HepG2 (cell line): ENCODE results near the gene ZBTB7C. TPM values are rescaled to one million over a fixed set of nuclear protein-coding genes. Genes with fewer than 3 reads are reported as not detected.

Source experiments
- ATAC-seq: fragments of 200-7000 bp; cut with Tn5 transposase; 3 replicates; pipeline ENCODE4 v1.9.1; 2020; ENCODE audit warnings: mild to moderate bottlenecking, moderate library complexity
- BruUV-seq: library from RNA; stranded (reverse); fragments of 400-500 nt; replicated peaks from 2 replicates; lab custom pipeline; 2021; lab: Mats Ljungman, UMichigan
- CTCF ChIA-PET: fragments of 300-600 bp; formaldehyde crosslinking; extraction: SDS; loops from one replicate; lab custom pipeline; 2021; ENCODE audit warnings: low total read pairs, inconsistent platforms, low intra/inter-chr PET ratio; lab: Yijun Ruan, JAX
- POLR2A ChIA-PET: fragments of 350-600 bp; sonication (Branson Sonifier 250); formaldehyde crosslinking; loops from one replicate; lab custom pipeline; 2020; ENCODE audit warnings: antibody characterized with exemption, inconsistent platforms; lab: Yijun Ruan, JAX
- DNase-seq: peaks from one replicate; pipeline ENCODE4 v3.0.0-alpha.2; 2015; ENCODE audit warnings: low spot score
- FAIRE-seq: peaks from 3 replicates; lab custom pipeline; 2011; peaks lifted over from hg19 to GRCh38; lab: Jason Lieb, UNC
- H2AFZ ChIP-seq: one replicate; pipeline ENCODE4 v1.6.1; 2011; ENCODE audit warnings: low read length, inconsistent platforms
- H3K27ac ChIP-seq: fragments of 300-600 bp; 3 replicates; pipeline ENCODE4 v1.8.0; 2011; ENCODE audit warnings: mixed run types, mild to moderate bottlenecking, mixed read lengths, low read length, inconsistent platforms; ENCODE audit not compliant: insufficient read depth; ENCODE audit errors: extremely low read length
- H3K27me3 ChIP-seq, 2 experiments: fragments of 200-600 bp in 1 of 2; 2 replicates in 1 of 2; 3 replicates in 1 of 2; pipeline versions ENCODE4 v1.6.0 to v1.8.0; 2011; ENCODE audit warnings: low read length in 2 of 2, mild to moderate bottlenecking in 2 of 2, moderate library complexity in 2 of 2, inconsistent platforms in 1 of 2; ENCODE audit not compliant: insufficient read depth in 2 of 2, control insufficient read depth in 1 of 2
- H3K36me3 ChIP-seq, 2 experiments: fragments of 200-600 bp in 1 of 2; replicated peaks in 1 of 2; 2 replicates in 1 of 2; 3 replicates in 1 of 2; pipeline versions ENCODE4 v1.5.1 to v1.8.0; 2011; ENCODE audit warnings: low read length in 2 of 2, inconsistent platforms in 1 of 2; ENCODE audit not compliant: insufficient read depth in 2 of 2, control insufficient read depth in 1 of 2
- H3K4me1 ChIP-seq: 2 replicates; pipeline ENCODE4 v1.5.1; 2012; ENCODE audit warnings: low read length, inconsistent platforms; ENCODE audit not compliant: insufficient read depth
- H3K4me2 ChIP-seq: 2 replicates; pipeline ENCODE4 v1.6.0; 2011; ENCODE audit warnings: low read depth, low read length, inconsistent platforms
- H3K4me3 ChIP-seq, 3 experiments: fragments of 200-600 bp in 1 of 3; sonication (generic), shearing (Covaris generic) in 1 of 3; replicated peaks in 1 of 3; 2 replicates each; pipeline ENCODE4 v1.5.1; 2011 to 2016; ENCODE audit warnings: low read length in 3 of 3, inconsistent platforms in 2 of 3, low read depth in 2 of 3, mild to moderate bottlenecking in 2 of 3, control low read depth in 1 of 3, mixed read lengths in 1 of 3; ENCODE audit not compliant: insufficient read depth in 1 of 3
- H3K79me2 ChIP-seq: one replicate; pipeline ENCODE4 v1.6.1; 2011; ENCODE audit warnings: low read length, inconsistent platforms; ENCODE audit not compliant: insufficient read depth
- H3K9ac ChIP-seq: 2 replicates; pipeline ENCODE4 v1.6.0; 2011; ENCODE audit warnings: mild to moderate bottlenecking, low read depth, low read length, inconsistent platforms; ENCODE audit not compliant: insufficient read depth
- H3K9me3 ChIP-seq: 2 replicates; pipeline ENCODE4 v1.5.1; 2012; ENCODE audit warnings: mild to moderate bottlenecking, low read length
- H4K20me1 ChIP-seq: 2 replicates; pipeline ENCODE4 v1.6.0; 2011; ENCODE audit warnings: inconsistent platforms, mild to moderate bottlenecking, low read length, moderate library complexity; ENCODE audit not compliant: insufficient read depth
- HOXA9 ChIP-seq: sonication (generic); formaldehyde crosslinking; IDR thresholded peaks from 2 replicates; pipeline ENCODE4 v1.8.1; 2022; ENCODE audit warnings: missing genetic modification reagents, mild to moderate bottlenecking, moderate library complexity, borderline replicate concordance
- TBX2 ChIP-seq: sonication (generic); formaldehyde crosslinking; IDR thresholded peaks from 2 replicates; pipeline ENCODE4 v1.5.0; 2020; ENCODE audit warnings: missing genetic modification reagents, mild to moderate bottlenecking, borderline replicate concordance
- ZEB1 ChIP-seq: IDR thresholded peaks from 2 replicates; pipeline ENCODE4 v1.6.1; 2012; ENCODE audit warnings: mild to moderate bottlenecking, low read depth, inconsistent platforms; ENCODE audit not compliant: insufficient replicate concordance
- ZNF256 ChIP-seq: sonication (generic); formaldehyde crosslinking; conservative IDR thresholded peaks from 2 replicates; pipeline ENCODE4 v1.4.0; 2020; ENCODE audit warnings: missing genetic modification reagents
- ZNF644 ChIP-seq: IDR thresholded peaks from 2 replicates; pipeline ENCODE4 v1.6.1; 2016; ENCODE audit warnings: low read depth
- WGBS: methylation state at CpG from one replicate; pipeline ENCODE4 v1.1.6; 2017; ENCODE audit warnings: low lambda C conversion rate; 5-methylcytosine and 5-hydroxymethylcytosine counted together
- in situ Hi-C: cut with HindIII; loops from 2 replicates; pipeline ENCODE4 v1.10.0; 2017; ENCODE audit warnings: low pct_unique_long_range_greater_than_20kb; ENCODE audit not compliant: extremely low pct_ligation_motif_present
- intact Hi-C: fragments of 100-400 bp; cut with micrococcal nuclease; formaldehyde crosslinking; loops from one replicate; pipeline ENCODE4 v1.10.0; 2022; ENCODE audit not compliant: unreplicated experiment
- polyA plus RNA-seq, 8 experiments: library from polyadenylated mRNA; depleted of rRNA in 3 of 8; stranded (reverse) in 7 of 8; unstranded in 1 of 8; fragments of >200 nt; fragmentation: Illumina TruSeq in 4 of 8; extraction: Trizol in 4 of 8; gene quantifications; 2 replicates each; pipeline versions ENCODE4 v1.2.1 to v1.2.3, GENCODE V29; 2011 to 2016; ENCODE audit warnings: low read depth in 4 of 8, missing spikeins in 1 of 8, mixed read lengths in 1 of 8; ENCODE audit not compliant: insufficient read depth in 1 of 8
- total RNA-seq, 5 experiments: library from RNA; depleted of rRNA; stranded (reverse); fragments of >200 nt; fragmentation: Illumina TruSeq; extraction: Trizol; gene quantifications; 2 replicates each; pipeline ENCODE4 v1.2.3, GENCODE V29; 2016; ENCODE audit warnings: low read depth in 1 of 5
- TF ChIP-seq, protein P1 (sequence below): sonication (generic); formaldehyde crosslinking; IDR thresholded peaks from 2 replicates; pipeline ENCODE4 v1.5.0; 2020; ENCODE audit warnings: mild to moderate bottlenecking, missing genetic modification reagents, moderate library complexity
- TF ChIP-seq, protein P2 (sequence below): sonication (generic); formaldehyde crosslinking; IDR thresholded peaks from 2 replicates; pipeline ENCODE4 v1.4.0; 2020; ENCODE audit warnings: missing genetic modification reagents, borderline replicate concordance
- TF ChIP-seq, protein P3 (sequence below): sonication (generic); formaldehyde crosslinking; IDR thresholded peaks from 2 replicates; pipeline ENCODE4 v1.4.0; 2020; ENCODE audit warnings: missing genetic modification reagents
- TF ChIP-seq, protein P4 (sequence below): sonication (generic); formaldehyde crosslinking; conservative IDR thresholded peaks from 2 replicates; pipeline ENCODE4 v1.8.0; 2022; ENCODE audit warnings: low read depth, missing genetic modification reagents

Gene ZBTB7C
- total and polyA plus RNA-seq, 2 of the 13 experiments (the other 11 are each of a cell fraction or from before 2014, with no cell fraction given): 0.01 to 0.04 TPM

DNA sequence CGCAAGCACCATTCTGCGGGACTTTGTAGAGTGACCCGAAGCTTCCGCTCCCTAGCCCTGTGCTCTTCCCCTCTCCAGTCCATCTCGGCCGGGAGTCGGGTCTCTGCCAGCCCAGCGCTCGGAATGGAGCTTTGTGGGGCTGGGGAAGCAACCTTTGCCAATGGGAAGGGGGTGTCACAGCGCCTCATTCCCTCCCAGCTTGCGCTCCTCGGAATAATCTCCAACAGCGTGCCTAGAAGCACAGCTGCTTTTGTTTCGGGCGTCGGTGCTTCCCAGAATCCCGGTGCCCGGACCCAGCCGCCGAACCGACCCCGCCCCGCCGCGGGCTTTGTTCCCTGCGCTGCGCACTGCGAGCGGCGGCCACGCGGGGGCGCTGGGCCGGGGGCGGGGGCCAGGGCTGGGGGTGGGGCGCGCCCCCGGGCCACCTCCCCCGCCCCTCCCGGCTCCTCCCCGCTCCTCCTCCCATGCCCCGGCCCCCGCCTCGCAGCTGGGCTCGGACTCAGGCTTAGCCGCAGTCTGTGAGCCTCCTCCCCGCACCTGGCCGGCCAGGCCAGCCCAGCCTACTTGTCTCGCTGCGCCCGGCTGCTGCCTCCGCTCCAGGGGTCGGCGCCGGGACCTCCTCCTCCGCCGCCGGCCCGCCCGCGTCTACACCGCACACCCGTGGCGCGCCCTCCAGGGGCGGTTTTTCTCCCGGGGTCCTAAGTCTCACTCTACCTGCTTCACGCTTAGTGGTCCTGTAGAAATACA is 401.1 kb downstream of the ZBTB7C start:
- no TSS peak for BruUV-seq
- H3K4me1 ChIP-seq: peaks cover 8% of the 10 kb centered on the region
- intact Hi-C loops (loop anchor here (5.0 kb wide), 1 partner anchor 76 kb away; the partner anchor contains the start of gene SMAD2), in situ Hi-C loops (no loop called here)
- peak overlapping the region; percentile 56 to 77 (median 61) for H3K4me3 ChIP-seq
- H3K36me3 ChIP-seq: no peaks in the 10 kb centered on the region
- peak; percentile 88 for ATAC-seq
- DNase-seq: peak; percentile 42
- FAIRE-seq: no peak
- POLR2A ChIA-PET: no interaction called here
- peak overlapping the region; percentile 52 for H2AFZ ChIP-seq
- 1% methylated on average over 15 of the region's 68 CpGs for WGBS
- H3K27ac ChIP-seq: no peak overlapping the region
- H4K20me1 ChIP-seq: no peaks in the 10 kb centered on the region
- no peaks in the 10 kb centered on the region for H3K79me2 ChIP-seq
- CTCF ChIA-PET: no interaction called here
- peaks cover 2 to 30% of the 10 kb centered on the region in 2 experiments; a peak in 4 of 5 replicates for H3K27me3 ChIP-seq
- H3K9me3 ChIP-seq: no peaks in the 10 kb centered on the region
- H3K4me2 ChIP-seq: peak overlapping the region; percentile 95
- H3K9ac ChIP-seq: peak overlapping the region; percentile 37; the same call in 1 of the 2 replicates
- TF ChIP-seq HOXA9 (CRISPR knock-in tag) (no peak), ZEB1 (no peak), ZNF644 (no peak), ZNF256 (no peak), TBX2 (CRISPR knock-in tag) (0 out of 2 replicates have a peak, but pooled peaks have one; percentile 26)
- TF ChIP-seq, protein P1, sequence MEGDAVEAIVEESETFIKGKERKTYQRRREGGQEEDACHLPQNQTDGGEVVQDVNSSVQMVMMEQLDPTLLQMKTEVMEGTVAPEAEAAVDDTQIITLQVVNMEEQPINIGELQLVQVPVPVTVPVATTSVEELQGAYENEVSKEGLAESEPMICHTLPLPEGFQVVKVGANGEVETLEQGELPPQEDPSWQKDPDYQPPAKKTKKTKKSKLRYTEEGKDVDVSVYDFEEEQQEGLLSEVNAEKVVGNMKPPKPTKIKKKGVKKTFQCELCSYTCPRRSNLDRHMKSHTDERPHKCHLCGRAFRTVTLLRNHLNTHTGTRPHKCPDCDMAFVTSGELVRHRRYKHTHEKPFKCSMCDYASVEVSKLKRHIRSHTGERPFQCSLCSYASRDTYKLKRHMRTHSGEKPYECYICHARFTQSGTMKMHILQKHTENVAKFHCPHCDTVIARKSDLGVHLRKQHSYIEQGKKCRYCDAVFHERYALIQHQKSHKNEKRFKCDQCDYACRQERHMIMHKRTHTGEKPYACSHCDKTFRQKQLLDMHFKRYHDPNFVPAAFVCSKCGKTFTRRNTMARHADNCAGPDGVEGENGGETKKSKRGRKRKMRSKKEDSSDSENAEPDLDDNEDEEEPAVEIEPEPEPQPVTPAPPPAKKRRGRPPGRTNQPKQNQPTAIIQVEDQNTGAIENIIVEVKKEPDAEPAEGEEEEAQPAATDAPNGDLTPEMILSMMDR (CRISPR knock-in tag): peak; percentile 56
- TF ChIP-seq, protein P2, sequence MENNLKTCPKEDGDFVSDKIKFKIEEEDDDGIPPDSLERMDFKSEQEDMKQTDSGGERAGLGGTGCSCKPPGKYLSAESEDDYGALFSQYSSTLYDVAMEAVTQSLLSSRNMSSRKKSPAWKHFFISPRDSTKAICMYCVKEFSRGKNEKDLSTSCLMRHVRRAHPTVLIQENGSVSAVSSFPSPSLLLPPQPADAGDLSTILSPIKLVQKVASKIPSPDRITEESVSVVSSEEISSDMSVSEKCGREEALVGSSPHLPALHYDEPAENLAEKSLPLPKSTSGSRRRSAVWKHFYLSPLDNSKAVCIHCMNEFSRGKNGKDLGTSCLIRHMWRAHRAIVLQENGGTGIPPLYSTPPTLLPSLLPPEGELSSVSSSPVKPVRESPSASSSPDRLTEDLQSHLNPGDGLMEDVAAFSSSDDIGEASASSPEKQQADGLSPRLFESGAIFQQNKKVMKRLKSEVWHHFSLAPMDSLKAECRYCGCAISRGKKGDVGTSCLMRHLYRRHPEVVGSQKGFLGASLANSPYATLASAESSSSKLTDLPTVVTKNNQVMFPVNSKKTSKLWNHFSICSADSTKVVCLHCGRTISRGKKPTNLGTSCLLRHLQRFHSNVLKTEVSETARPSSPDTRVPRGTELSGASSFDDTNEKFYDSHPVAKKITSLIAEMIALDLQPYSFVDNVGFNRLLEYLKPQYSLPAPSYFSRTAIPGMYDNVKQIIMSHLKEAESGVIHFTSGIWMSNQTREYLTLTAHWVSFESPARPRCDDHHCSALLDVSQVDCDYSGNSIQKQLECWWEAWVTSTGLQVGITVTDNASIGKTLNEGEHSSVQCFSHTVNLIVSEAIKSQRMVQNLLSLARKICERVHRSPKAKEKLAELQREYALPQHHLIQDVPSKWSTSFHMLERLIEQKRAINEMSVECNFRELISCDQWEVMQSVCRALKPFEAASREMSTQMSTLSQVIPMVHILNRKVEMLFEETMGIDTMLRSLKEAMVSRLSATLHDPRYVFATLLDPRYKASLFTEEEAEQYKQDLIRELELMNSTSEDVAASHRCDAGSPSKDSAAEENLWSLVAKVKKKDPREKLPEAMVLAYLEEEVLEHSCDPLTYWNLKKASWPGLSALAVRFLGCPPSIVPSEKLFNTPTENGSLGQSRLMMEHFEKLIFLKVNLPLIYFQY (CRISPR knock-in tag): 0 out of 2 replicates have a peak, but pooled peaks have one; percentile 22
- TF ChIP-seq, protein P3, sequence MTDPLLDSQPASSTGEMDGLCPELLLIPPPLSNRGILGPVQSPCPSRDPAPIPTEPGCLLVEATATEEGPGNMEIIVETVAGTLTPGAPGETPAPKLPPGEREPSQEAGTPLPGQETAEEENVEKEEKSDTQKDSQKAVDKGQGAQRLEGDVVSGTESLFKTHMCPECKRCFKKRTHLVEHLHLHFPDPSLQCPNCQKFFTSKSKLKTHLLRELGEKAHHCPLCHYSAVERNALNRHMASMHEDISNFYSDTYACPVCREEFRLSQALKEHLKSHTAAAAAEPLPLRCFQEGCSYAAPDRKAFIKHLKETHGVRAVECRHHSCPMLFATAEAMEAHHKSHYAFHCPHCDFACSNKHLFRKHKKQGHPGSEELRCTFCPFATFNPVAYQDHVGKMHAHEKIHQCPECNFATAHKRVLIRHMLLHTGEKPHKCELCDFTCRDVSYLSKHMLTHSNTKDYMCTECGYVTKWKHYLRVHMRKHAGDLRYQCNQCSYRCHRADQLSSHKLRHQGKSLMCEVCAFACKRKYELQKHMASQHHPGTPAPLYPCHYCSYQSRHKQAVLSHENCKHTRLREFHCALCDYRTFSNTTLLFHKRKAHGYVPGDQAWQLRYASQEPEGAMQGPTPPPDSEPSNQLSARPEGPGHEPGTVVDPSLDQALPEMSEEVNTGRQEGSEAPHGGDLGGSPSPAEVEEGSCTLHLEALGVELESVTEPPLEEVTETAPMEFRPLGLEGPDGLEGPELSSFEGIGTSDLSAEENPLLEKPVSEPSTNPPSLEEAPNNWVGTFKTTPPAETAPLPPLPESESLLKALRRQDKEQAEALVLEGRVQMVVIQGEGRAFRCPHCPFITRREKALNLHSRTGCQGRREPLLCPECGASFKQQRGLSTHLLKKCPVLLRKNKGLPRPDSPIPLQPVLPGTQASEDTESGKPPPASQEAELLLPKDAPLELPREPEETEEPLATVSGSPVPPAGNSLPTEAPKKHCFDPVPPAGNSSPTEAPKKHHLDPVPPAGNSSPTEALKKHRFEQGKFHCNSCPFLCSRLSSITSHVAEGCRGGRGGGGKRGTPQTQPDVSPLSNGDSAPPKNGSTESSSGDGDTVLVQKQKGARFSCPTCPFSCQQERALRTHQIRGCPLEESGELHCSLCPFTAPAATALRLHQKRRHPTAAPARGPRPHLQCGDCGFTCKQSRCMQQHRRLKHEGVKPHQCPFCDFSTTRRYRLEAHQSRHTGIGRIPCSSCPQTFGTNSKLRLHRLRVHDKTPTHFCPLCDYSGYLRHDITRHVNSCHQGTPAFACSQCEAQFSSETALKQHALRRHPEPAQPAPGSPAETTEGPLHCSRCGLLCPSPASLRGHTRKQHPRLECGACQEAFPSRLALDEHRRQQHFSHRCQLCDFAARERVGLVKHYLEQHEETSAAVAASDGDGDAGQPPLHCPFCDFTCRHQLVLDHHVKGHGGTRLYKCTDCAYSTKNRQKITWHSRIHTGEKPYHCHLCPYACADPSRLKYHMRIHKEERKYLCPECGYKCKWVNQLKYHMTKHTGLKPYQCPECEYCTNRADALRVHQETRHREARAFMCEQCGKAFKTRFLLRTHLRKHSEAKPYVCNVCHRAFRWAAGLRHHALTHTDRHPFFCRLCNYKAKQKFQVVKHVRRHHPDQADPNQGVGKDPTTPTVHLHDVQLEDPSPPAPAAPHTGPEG (CRISPR knock-in tag): no peak
- TF ChIP-seq, protein P4, sequence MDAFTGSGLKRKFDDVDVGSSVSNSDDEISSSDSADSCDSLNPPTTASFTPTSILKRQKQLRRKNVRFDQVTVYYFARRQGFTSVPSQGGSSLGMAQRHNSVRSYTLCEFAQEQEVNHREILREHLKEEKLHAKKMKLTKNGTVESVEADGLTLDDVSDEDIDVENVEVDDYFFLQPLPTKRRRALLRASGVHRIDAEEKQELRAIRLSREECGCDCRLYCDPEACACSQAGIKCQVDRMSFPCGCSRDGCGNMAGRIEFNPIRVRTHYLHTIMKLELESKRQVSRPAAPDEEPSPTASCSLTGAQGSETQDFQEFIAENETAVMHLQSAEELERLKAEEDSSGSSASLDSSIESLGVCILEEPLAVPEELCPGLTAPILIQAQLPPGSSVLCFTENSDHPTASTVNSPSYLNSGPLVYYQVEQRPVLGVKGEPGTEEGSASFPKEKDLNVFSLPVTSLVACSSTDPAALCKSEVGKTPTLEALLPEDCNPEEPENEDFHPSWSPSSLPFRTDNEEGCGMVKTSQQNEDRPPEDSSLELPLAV: no peak
